BE2C (cell line): ENCODE results near the gene AEBP1.

ENCODE experiments used
- DNase-seq: peaks from one replicate; pipeline ENCODE4 v3.0.0-alpha.2; 2020
- H3K27me3 ChIP-seq: fragments of 250-450 bp; sonication (Bioruptor Pico); 2 replicates; pipeline ENCODE4 v1.5.1; 2020; ENCODE audit warnings: mild to moderate bottlenecking
- H3K36me3 ChIP-seq: fragments of 250-450 bp; sonication (Bioruptor Pico); 2 replicates; pipeline ENCODE4 v1.5.1; 2020; ENCODE audit warnings: mild to moderate bottlenecking
- H3K4me1 ChIP-seq: fragments of 250-450 bp; sonication (Bioruptor Pico); 2 replicates; pipeline ENCODE4 v1.5.1; 2020
- H3K4me3 ChIP-seq: 2 replicates; pipeline ENCODE4 v1.5.1; 2011; ENCODE audit warnings: low read depth, low read length
- H3K9me3 ChIP-seq: fragments of 250-450 bp; sonication (Bioruptor Pico); 2 replicates; pipeline ENCODE4 v1.5.1; 2020
- TF ChIP-seq, protein P1 (sequence below): IDR thresholded peaks from 2 replicates; pipeline ENCODE4 v1.5.1; 2012; ENCODE audit warnings: mild to moderate bottlenecking, low read depth, low read length

Gene AEBP1

DNA sequence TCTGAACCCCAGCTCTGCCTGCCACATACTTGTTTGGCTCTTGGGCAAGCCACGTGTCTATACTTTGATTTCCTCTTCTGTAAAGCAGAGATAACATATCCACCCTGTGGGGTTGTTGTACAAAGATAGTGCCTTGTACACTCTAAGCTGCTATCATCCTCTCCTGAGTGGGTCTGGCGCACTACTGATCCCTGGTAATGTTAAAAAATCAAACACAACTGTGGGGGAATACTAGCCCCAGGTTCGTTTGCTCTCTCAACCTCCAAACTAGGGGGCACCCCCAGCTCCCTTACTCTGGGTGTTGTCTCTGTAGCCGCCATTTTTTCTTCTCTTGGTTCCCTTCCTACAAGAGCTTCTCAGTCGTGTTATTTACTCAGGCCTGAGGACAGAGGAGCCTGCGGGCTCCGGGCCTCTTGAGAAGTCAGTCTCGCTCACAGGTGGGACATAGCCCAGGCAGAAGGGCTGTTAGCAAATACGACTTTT, 22.8 kb upstream of the AEBP1 start:
- Histone ChIP-seq H3K4me3 (peak overlapping the region; percentile 90), H3K27me3 (no peaks in the 10 kb centered on the region), H3K4me1 (no peaks in the 10 kb centered on the region), H3K9me3 (no peaks in the 10 kb centered on the region), H3K36me3 (peaks cover 12% of the 10 kb centered on the region)
- DNase-seq: no peak
- TF ChIP-seq, protein P1, sequence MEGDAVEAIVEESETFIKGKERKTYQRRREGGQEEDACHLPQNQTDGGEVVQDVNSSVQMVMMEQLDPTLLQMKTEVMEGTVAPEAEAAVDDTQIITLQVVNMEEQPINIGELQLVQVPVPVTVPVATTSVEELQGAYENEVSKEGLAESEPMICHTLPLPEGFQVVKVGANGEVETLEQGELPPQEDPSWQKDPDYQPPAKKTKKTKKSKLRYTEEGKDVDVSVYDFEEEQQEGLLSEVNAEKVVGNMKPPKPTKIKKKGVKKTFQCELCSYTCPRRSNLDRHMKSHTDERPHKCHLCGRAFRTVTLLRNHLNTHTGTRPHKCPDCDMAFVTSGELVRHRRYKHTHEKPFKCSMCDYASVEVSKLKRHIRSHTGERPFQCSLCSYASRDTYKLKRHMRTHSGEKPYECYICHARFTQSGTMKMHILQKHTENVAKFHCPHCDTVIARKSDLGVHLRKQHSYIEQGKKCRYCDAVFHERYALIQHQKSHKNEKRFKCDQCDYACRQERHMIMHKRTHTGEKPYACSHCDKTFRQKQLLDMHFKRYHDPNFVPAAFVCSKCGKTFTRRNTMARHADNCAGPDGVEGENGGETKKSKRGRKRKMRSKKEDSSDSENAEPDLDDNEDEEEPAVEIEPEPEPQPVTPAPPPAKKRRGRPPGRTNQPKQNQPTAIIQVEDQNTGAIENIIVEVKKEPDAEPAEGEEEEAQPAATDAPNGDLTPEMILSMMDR: no peak

DNA sequence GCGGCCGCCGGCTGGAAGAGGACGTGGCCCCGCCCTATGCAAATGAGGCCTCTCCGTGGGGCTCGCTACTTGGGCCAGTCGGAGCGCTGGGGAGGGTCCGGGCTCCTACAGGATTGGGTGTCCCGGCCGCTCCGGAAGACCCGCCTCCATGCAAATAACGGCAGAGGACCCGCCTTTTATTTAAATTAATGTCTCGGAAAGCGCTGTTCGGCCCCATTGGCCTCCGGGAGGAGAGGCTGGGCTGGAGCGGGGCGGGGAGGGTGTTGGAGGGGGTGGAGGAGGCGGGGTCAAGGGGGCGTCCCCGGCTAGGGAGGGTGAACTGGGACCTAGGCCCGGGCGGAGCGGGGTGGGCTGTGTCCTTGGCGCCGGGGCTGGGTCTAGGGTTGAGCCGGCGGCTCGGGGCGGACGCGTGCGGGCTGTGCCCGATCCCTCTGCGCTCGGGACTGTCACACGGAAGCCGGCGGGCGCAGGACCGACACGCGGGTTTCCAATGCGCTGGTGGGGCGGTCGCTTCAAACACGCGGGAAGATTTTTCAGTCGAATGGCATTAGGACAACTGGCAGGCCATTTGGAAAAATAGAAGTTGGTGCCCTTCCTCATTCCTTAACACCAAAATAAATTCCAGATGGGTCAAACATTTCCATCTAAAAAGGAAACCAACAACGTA, 21.5 kb upstream of the AEBP1 start:
- no peaks in the 10 kb centered on the region for H3K27me3 ChIP-seq
- TF ChIP-seq, protein P1: no peak
- H3K9me3 ChIP-seq: no peaks in the 10 kb centered on the region
- H3K4me1 ChIP-seq: no peaks in the 10 kb centered on the region
- peak overlapping the region; percentile 68 for H3K4me3 ChIP-seq
- DNase-seq: peak; percentile 99
- H3K36me3 ChIP-seq: peaks cover 9% of the 10 kb centered on the region

DNA sequence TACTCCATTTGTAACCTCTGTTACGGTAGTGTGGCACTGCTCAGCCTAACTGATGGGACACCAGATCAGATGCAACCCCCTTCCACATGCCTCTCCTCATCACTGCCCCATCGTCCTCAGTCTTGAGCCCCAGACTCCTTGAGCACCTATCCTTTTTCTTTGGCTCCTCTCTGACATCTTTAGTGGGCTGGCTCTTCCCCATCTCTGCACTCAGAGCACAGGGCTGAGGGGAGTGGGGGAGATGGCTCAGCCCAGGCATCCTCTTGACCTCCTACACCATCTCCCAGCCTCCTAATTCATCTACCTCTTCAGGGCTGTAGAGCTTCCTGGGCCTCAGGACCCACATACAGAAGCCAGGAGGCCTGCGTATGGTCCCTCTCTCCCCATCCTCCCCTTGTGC, 20.3 kb upstream of the AEBP1 start:
- no peaks in the 10 kb centered on the region for H3K4me1 ChIP-seq
- H3K27me3 ChIP-seq: no peaks in the 10 kb centered on the region
- no peak overlapping the region for H3K4me3 ChIP-seq
- DNase-seq: no peak
- peaks cover 3% of the 10 kb centered on the region; the same call in 1 of the 2 replicates for H3K36me3 ChIP-seq
- no peaks in the 10 kb centered on the region for H3K9me3 ChIP-seq
- TF ChIP-seq, protein P1: no peak

DNA sequence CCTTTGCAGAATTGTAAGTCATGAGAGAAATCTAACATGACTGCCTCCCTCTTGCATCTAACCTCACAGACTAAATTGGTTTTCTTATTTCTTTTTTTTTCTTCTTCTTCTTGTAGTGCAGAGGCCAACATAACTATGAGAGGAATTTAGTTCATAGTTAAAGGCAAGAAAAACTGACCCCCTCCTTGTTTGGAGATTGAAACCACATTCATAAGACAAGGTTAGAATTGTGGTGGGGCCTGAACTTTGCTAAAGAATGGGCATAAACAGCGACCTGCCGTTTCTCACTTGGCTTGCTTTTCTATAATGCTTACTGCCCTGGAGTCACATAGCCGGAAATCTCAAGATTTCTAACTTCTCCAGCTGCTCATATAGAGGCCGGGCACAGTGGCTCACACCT, 19.4 kb upstream of the AEBP1 start:
- TF ChIP-seq, protein P1: no peak
- Histone ChIP-seq H3K27me3 (no peaks in the 10 kb centered on the region), H3K9me3 (no peaks in the 10 kb centered on the region), H3K4me3 (no peak overlapping the region), H3K36me3 (peaks cover 1% of the 10 kb centered on the region; the same call in 1 of the 2 replicates), H3K4me1 (no peaks in the 10 kb centered on the region)
- DNase-seq: no peak

DNA sequence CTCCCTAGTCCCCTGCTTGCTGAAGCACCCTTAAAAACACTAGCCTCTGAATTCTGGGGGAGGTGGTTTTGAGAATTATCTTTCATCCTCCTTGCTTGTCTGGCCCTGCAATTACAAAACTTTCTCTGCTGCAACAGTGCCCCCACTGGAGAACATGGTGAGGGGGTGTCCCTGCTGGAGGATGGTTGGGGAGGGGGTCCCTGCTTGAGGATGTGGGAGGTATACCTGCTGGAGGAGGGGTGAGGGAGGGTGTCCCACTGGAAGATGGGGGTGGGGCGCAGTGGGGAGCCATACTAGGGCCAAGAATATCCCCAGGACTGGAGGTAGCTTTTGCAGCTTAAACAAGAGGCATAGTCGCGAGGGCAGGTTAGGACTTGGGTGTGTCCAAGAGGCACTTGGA, 18.6 kb upstream of the AEBP1 start:
- TF ChIP-seq, protein P1: peak; percentile 29; the same call in 1 of the 2 replicates
- no peaks in the 10 kb centered on the region for H3K27me3 ChIP-seq
- no peaks in the 10 kb centered on the region for H3K9me3 ChIP-seq
- H3K4me1 ChIP-seq: no peaks in the 10 kb centered on the region
- no peaks in the 10 kb centered on the region for H3K36me3 ChIP-seq
- DNase-seq: no peak
- H3K4me3 ChIP-seq: no peak overlapping the region

DNA sequence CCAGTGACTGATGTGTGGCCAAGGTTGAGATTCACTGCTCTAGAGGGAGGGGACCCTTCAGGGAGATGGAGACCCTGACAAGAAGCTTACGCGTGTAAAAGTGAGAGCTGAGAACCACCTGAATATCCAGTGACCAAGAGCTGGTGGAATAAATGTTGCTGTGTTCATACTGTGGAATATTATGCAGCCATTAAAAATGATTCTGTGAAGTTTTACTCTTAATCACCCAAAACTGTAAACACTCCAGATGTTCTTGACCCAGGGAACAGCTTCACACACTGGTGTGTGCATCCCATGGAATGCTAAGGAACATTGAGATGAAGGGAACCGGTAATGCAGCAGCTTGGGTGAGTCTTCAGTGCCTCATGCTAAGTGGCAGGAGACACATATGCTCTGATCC, 17.5 kb upstream of the AEBP1 start:
- H3K4me1 ChIP-seq: no peaks in the 10 kb centered on the region
- DNase-seq: no peak
- TF ChIP-seq, protein P1: no peak
- no peaks in the 10 kb centered on the region for H3K27me3 ChIP-seq
- no peaks in the 10 kb centered on the region for H3K36me3 ChIP-seq
- H3K9me3 ChIP-seq: no peaks in the 10 kb centered on the region
- H3K4me3 ChIP-seq: no peak overlapping the region
